HCT116 (cell line): ENCODE measurements around the gene MTMR1. TPM values are rescaled to one million over a fixed set of nuclear protein-coding genes. Genes with fewer than 3 reads are reported as not detected.

Experiments used
- ATAC-seq: fragments of 200-7000 bp; cut with Tn5 transposase; 2 replicates; pipeline ENCODE4 v1.9.1; 2020; ENCODE audit warnings: mild to moderate bottlenecking, moderate library complexity
- BruUV-seq: library from RNA; stranded (reverse); fragments of 400-500 nt; replicated peaks from 2 replicates; lab custom pipeline; 2021; lab: Mats Ljungman, UMichigan
- CTCF ChIA-PET: fragments of 300-600 bp; sonication (Branson Sonifier 250); formaldehyde crosslinking; loops from one replicate; lab custom pipeline; 2021; ENCODE audit warnings: antibody characterized with exemption; lab: Charles Lee
- POLR2A ChIA-PET: fragments of 300-600, 350-600 bp; sonication (Branson Sonifier 250); formaldehyde crosslinking; loops from one replicate; lab custom pipeline; 2021; ENCODE audit warnings: antibody characterized with exemption; lab: Charles Lee
- RAD21 ChIA-PET, 2 experiments: fragments of 300-600 bp; sonication (Branson Sonifier 250); formaldehyde crosslinking; loops; one replicate each; lab custom pipeline; 2023; ENCODE audit warnings: low total read pairs in 2 of 2; ENCODE audit not compliant: uncharacterized antibody in 2 of 2, unreplicated experiment in 2 of 2, low non-redundant PET in 1 of 2; lab: Charles Lee
- DNase-seq: peaks from one replicate; pipeline ENCODE4 v3.0.0-alpha.2; 2010; ENCODE audit warnings: low read depth, low spot score
- H2AFZ ChIP-seq: fragments of 200-600 bp; shearing (Covaris generic), sonication (generic); 2 replicates; pipeline ENCODE4 v1.6.1; 2017; ENCODE audit warnings: low read depth, mixed run types, mixed read lengths, antibody characterized with exemption, low read length; ENCODE audit not compliant: poor library complexity, severe bottlenecking
- H3K27ac ChIP-seq: 2 replicates; pipeline ENCODE4 v1.5.1; 2012; ENCODE audit warnings: low read depth, low read length
- H3K27me3 ChIP-seq: fragments of 200-600 bp; sonication (generic); 2 replicates; pipeline ENCODE4 v1.6.1; 2016; ENCODE audit warnings: mixed run types, low read length, mixed read lengths; ENCODE audit not compliant: insufficient read depth
- H3K36me3 ChIP-seq, 2 experiments: fragments of 200-500 bp in 1 of 2; fragments of 200-600 bp in 1 of 2; sonication (Bioruptor generic) in 1 of 2; sonication (generic) in 1 of 2; 2 replicates each; pipeline versions ENCODE4 v1.5.1 to v1.6.1; 2014 to 2016; ENCODE audit warnings: low read length in 2 of 2, inconsistent platforms in 1 of 2, mixed read lengths in 1 of 2, mixed run types in 1 of 2; ENCODE audit not compliant: insufficient read depth in 2 of 2, control insufficient read depth in 1 of 2
- H3K4me1 ChIP-seq, 2 experiments: fragments of 200-600 bp in 1 of 2; sonication (generic) in 1 of 2; 2 replicates each; pipeline versions ENCODE4 v1.5.1 to v1.6.1; 2012 to 2017; ENCODE audit warnings: low read length in 2 of 2, inconsistent platforms in 1 of 2, mild to moderate bottlenecking in 1 of 2, mixed read lengths in 1 of 2, mixed run types in 1 of 2, moderate library complexity in 1 of 2; ENCODE audit not compliant: insufficient read depth in 2 of 2, control insufficient read depth in 1 of 2
- H3K4me2 ChIP-seq: fragments of 200-600 bp; sonication (generic); 2 replicates; pipeline ENCODE4 v1.6.1; 2017; ENCODE audit warnings: mixed run types, low read length, mixed read lengths
- H3K4me3 ChIP-seq, 2 experiments: fragments of 200-600 bp in 1 of 2; sonication (generic) in 1 of 2; replicated peaks in 1 of 2; 2 replicates each; pipeline ENCODE4 v1.5.1; 2011 to 2016; ENCODE audit warnings: low read length in 2 of 2, control low read depth in 1 of 2, low read depth in 1 of 2, mild to moderate bottlenecking in 1 of 2, mixed read lengths in 1 of 2, mixed run types in 1 of 2
- H3K79me2 ChIP-seq: fragments of 200-600 bp; sonication (generic); 2 replicates; pipeline ENCODE4 v1.6.1; 2017; ENCODE audit warnings: mild to moderate bottlenecking, mixed run types, low read length, moderate library complexity, mixed read lengths; ENCODE audit not compliant: insufficient read depth
- H3K9ac ChIP-seq: fragments of 200-600 bp; sonication (generic); 2 replicates; pipeline ENCODE4 v1.6.1; 2016; ENCODE audit warnings: low read length, mixed read lengths
- H3K9me2 ChIP-seq: fragments of 200-600 bp; sonication (generic), shearing (Covaris generic); 2 replicates; pipeline ENCODE4 v1.6.1; 2017; ENCODE audit warnings: mixed run types, mild to moderate bottlenecking, moderate library complexity; ENCODE audit not compliant: insufficient read depth
- H3K9me3 ChIP-seq, 2 experiments: fragments of 200-500 bp in 1 of 2; fragments of 200-600 bp in 1 of 2; sonication (Bioruptor generic) in 1 of 2; sonication (generic) in 1 of 2; 2 replicates each; pipeline ENCODE4 v1.6.1; 2014 to 2017; ENCODE audit warnings: low read length in 2 of 2, mixed read lengths in 2 of 2, inconsistent platforms in 1 of 2, low read depth in 1 of 2, mild to moderate bottlenecking in 1 of 2, mixed run types in 1 of 2, moderate library complexity in 1 of 2; ENCODE audit not compliant: control insufficient read depth in 1 of 2, insufficient read depth in 1 of 2
- H4K20me1 ChIP-seq: fragments of 200-600 bp; sonication (generic), shearing (Covaris generic); 2 replicates; pipeline ENCODE4 v1.6.1; 2017; ENCODE audit warnings: mixed run types, mild to moderate bottlenecking, moderate library complexity; ENCODE audit not compliant: insufficient read depth
- CBX3 ChIP-seq: IDR thresholded peaks from 2 replicates; pipeline ENCODE4 v1.6.1; 2012; ENCODE audit warnings: low read depth
- EGR1 ChIP-seq: IDR thresholded peaks from 2 replicates; pipeline ENCODE4 v1.6.1; 2012; ENCODE audit warnings: low read depth
- ELF1 ChIP-seq: IDR thresholded peaks from 2 replicates; pipeline ENCODE4 v1.6.1; 2012; ENCODE audit warnings: low read depth, borderline replicate concordance
- FOSL1 ChIP-seq: IDR thresholded peaks from 2 replicates; pipeline ENCODE4 v1.6.1; 2012; ENCODE audit warnings: low read depth
- POLR2A ChIP-seq: IDR thresholded peaks from 2 replicates; pipeline ENCODE4 v1.7.0; 2011; ENCODE audit warnings: borderline replicate concordance; ENCODE audit not compliant: insufficient read depth, insufficient read length; ENCODE audit errors: extremely low read depth
- POLR2AphosphoS5 ChIP-seq: IDR thresholded peaks from 2 replicates; pipeline ENCODE4 v1.6.1; 2011; ENCODE audit warnings: mild to moderate bottlenecking, low read depth, low read length, moderate library complexity
- SIN3A ChIP-seq: IDR thresholded peaks from 2 replicates; pipeline ENCODE4 v1.6.1; 2012; ENCODE audit warnings: low read depth
- SP1 ChIP-seq: IDR thresholded peaks from 2 replicates; pipeline ENCODE4 v1.6.1; 2012; ENCODE audit warnings: low read depth
- SRF ChIP-seq: IDR thresholded peaks from 2 replicates; pipeline ENCODE4 v1.6.1; 2012; ENCODE audit warnings: low read depth
- TCF7L2 ChIP-seq: IDR thresholded peaks from 2 replicates; pipeline ENCODE4 v1.7.0; 2011; ENCODE audit warnings: borderline replicate concordance, inconsistent platforms; ENCODE audit not compliant: insufficient read depth, insufficient read length; ENCODE audit errors: extremely low read depth
- YY1 ChIP-seq: IDR thresholded peaks from 2 replicates; pipeline ENCODE4 v1.6.1; 2011; ENCODE audit warnings: low read length, low read depth, moderate library complexity, mild to moderate bottlenecking; ENCODE audit not compliant: insufficient replicate concordance; ENCODE audit errors: extremely low read depth
- ZFX ChIP-seq: fragments of 450-650 bp; IDR thresholded peaks from 2 replicates; pipeline ENCODE4 v1.6.1; 2017
- ZNF274 ChIP-seq: fragments of 200-500 bp; sonication (Bioruptor generic); IDR thresholded peaks from 2 replicates; pipeline ENCODE4 v1.6.1; 2014; ENCODE audit warnings: mild to moderate bottlenecking, low read depth, low read length, inconsistent platforms
- intact Hi-C: fragments of 100-400 bp; cut with micrococcal nuclease; formaldehyde crosslinking; loops from 2 replicates; pipeline ENCODE4 v1.10.0; 2022
- total RNA-seq: library from RNA; stranded (reverse); gene quantifications from one replicate; pipeline ENCODE4 v1.2.1, GENCODE V29; 2021; ENCODE audit not compliant: unreplicated experiment
- TF ChIP-seq, protein P1 (sequence below): IDR thresholded peaks from 2 replicates; pipeline ENCODE4 v1.6.1; 2011; ENCODE audit warnings: mild to moderate bottlenecking, low read length, moderate library complexity; ENCODE audit not compliant: insufficient replicate concordance; ENCODE audit errors: extremely low read depth
- TF ChIP-seq, protein P2 (sequence below): IDR thresholded peaks from 2 replicates; pipeline ENCODE4 v1.6.1; 2012; ENCODE audit warnings: low read depth
- TF ChIP-seq, protein P3 (sequence below): IDR thresholded peaks from 2 replicates; pipeline ENCODE4 v1.6.1; 2012
- TF ChIP-seq, protein P4 (sequence below): IDR thresholded peaks from 2 replicates; pipeline ENCODE4 v1.6.1; 2012
- TF ChIP-seq, protein P5 (sequence below), 3 experiments: fragments of 200-600 bp in 1 of 3; sonication (generic) in 1 of 3; IDR thresholded peaks in 2 of 3; conservative IDR thresholded peaks in 1 of 3; 2 replicates each; pipeline ENCODE4 v1.5.1; 2012 to 2017; ENCODE audit warnings: low read depth in 2 of 3, low read length in 2 of 3, antibody characterized with exemption in 1 of 3, borderline replicate concordance in 1 of 3, control low read depth in 1 of 3, mild to moderate bottlenecking in 1 of 3, mixed read lengths in 1 of 3, mixed run types in 1 of 3, moderate library complexity in 1 of 3; ENCODE audit not compliant: insufficient read depth in 1 of 3

Gene MTMR1
- total RNA-seq, 1 experiment from 2014 or later = 20.0 TPM

DNA sequence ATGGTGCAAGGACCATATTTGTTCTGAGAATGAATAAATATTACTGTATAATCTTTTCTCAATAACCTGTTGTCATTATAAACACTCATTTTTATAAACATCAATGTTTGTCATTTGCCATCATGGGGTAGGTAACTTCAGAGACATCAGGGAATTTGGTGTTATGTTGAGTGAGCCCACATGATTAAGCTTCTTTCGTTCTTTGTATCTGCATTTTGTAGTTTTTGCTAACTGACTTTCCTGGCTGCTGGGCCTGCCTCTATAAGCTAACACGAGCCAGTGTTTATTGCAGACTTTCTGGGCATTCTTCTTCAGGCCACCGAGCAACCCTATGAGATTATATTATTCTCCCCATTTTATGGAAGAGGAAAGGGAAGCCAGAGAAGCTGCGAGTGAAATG is 48.8 kb upstream of the MTMR1 start (continued):
- no peak for TF ChIP-seq TCF7L2
- no peak for TF ChIP-seq YY1
- no peak for TF ChIP-seq CBX3
- TF ChIP-seq SRF = no peak
- TF ChIP-seq ELF1 = no peak

DNA sequence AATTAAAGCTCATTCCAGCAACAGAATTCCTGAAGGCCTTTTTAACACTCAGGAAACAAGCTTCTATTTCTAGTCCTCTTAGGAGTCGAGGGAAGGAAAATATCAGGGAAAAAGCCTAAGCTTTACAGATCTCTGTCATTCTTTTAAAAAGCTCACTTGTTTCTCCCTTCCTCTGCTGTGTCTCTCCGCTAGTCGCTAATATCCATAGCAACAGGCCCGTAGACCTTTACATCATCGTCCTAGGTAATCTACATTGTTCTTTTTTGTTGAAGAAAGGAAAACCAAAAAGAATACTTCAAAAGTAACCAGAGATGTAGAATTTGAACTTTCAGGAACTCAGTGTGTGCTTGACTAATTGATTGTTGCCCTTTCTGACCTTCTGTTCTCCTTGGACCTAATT is 45.9 kb upstream of the MTMR1 start:
- no peak overlapping the region for H2AFZ ChIP-seq
- ChIA-PET POLR2A (no interaction called here), RAD21 (no interaction called here), CTCF (no interaction called here)
- no peak for DNase-seq
- no peak overlapping the region for H3K27ac ChIP-seq
- intact Hi-C loops = no loop called here
- H3K36me3 ChIP-seq = no peaks in the 10 kb centered on the region
- H3K79me2 ChIP-seq = no peaks in the 10 kb centered on the region
- H3K4me2 ChIP-seq = no peak overlapping the region
- H3K27me3 ChIP-seq = no peaks in the 10 kb centered on the region
- H3K9me2 ChIP-seq = no peaks in the 10 kb centered on the region
- H3K4me1 ChIP-seq = no peaks in the 10 kb centered on the region
- H4K20me1 ChIP-seq = no peaks in the 10 kb centered on the region
- no TSS peak for BruUV-seq
- no peak overlapping the region for H3K4me3 ChIP-seq
- H3K9ac ChIP-seq = no peak overlapping the region
- H3K9me3 ChIP-seq = no peaks in the 10 kb centered on the region
- no peak for ATAC-seq
- no peak for TF ChIP-seq YY1
- no peak for TF ChIP-seq EGR1
- TF ChIP-seq POLR2AphosphoS5 = no peak
- no peak for TF ChIP-seq POLR2A
- TF ChIP-seq, protein P1, sequence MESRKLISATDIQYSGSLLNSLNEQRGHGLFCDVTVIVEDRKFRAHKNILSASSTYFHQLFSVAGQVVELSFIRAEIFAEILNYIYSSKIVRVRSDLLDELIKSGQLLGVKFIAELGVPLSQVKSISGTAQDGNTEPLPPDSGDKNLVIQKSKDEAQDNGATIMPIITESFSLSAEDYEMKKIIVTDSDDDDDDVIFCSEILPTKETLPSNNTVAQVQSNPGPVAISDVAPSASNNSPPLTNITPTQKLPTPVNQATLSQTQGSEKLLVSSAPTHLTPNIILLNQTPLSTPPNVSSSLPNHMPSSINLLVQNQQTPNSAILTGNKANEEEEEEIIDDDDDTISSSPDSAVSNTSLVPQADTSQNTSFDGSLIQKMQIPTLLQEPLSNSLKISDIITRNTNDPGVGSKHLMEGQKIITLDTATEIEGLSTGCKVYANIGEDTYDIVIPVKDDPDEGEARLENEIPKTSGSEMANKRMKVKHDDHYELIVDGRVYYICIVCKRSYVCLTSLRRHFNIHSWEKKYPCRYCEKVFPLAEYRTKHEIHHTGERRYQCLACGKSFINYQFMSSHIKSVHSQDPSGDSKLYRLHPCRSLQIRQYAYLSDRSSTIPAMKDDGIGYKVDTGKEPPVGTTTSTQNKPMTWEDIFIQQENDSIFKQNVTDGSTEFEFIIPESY = no peak
- TF ChIP-seq SP1 = no peak
- TF ChIP-seq, protein P2, sequence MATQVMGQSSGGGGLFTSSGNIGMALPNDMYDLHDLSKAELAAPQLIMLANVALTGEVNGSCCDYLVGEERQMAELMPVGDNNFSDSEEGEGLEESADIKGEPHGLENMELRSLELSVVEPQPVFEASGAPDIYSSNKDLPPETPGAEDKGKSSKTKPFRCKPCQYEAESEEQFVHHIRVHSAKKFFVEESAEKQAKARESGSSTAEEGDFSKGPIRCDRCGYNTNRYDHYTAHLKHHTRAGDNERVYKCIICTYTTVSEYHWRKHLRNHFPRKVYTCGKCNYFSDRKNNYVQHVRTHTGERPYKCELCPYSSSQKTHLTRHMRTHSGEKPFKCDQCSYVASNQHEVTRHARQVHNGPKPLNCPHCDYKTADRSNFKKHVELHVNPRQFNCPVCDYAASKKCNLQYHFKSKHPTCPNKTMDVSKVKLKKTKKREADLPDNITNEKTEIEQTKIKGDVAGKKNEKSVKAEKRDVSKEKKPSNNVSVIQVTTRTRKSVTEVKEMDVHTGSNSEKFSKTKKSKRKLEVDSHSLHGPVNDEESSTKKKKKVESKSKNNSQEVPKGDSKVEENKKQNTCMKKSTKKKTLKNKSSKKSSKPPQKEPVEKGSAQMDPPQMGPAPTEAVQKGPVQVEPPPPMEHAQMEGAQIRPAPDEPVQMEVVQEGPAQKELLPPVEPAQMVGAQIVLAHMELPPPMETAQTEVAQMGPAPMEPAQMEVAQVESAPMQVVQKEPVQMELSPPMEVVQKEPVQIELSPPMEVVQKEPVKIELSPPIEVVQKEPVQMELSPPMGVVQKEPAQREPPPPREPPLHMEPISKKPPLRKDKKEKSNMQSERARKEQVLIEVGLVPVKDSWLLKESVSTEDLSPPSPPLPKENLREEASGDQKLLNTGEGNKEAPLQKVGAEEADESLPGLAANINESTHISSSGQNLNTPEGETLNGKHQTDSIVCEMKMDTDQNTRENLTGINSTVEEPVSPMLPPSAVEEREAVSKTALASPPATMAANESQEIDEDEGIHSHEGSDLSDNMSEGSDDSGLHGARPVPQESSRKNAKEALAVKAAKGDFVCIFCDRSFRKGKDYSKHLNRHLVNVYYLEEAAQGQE = no peak
- TF ChIP-seq, protein P3, sequence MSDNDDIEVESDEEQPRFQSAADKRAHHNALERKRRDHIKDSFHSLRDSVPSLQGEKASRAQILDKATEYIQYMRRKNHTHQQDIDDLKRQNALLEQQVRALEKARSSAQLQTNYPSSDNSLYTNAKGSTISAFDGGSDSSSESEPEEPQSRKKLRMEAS = no peak
- no peak for TF ChIP-seq CBX3
- TF ChIP-seq ELF1 = no peak
- TF ChIP-seq ZFX = no peak
- TF ChIP-seq, protein P4, sequence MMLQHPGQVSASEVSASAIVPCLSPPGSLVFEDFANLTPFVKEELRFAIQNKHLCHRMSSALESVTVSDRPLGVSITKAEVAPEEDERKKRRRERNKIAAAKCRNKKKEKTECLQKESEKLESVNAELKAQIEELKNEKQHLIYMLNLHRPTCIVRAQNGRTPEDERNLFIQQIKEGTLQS = no peak
- TF ChIP-seq SIN3A = no peak
- no peak for TF ChIP-seq SRF
- TF ChIP-seq FOSL1 = no peak
- TF ChIP-seq, protein P5, sequence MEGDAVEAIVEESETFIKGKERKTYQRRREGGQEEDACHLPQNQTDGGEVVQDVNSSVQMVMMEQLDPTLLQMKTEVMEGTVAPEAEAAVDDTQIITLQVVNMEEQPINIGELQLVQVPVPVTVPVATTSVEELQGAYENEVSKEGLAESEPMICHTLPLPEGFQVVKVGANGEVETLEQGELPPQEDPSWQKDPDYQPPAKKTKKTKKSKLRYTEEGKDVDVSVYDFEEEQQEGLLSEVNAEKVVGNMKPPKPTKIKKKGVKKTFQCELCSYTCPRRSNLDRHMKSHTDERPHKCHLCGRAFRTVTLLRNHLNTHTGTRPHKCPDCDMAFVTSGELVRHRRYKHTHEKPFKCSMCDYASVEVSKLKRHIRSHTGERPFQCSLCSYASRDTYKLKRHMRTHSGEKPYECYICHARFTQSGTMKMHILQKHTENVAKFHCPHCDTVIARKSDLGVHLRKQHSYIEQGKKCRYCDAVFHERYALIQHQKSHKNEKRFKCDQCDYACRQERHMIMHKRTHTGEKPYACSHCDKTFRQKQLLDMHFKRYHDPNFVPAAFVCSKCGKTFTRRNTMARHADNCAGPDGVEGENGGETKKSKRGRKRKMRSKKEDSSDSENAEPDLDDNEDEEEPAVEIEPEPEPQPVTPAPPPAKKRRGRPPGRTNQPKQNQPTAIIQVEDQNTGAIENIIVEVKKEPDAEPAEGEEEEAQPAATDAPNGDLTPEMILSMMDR (IDR thresholded peaks at IDR 0.05 in 2 of 3, conservative IDR thresholded peaks at IDR 0.05 in 1 of 3; ENCODE audit: borderline replicate concordance in 1 of 3, insufficient read depth in 1 of 3, low read depth in 2 of 3, low read length in 2 of 3) = no peak
- TF ChIP-seq ZNF274 = no peak
